Smooth muscle cell (in vitro differentiated cells): Measurements from ENCODE around the gene FCHSD2. TPM values are rescaled to one million over a fixed set of nuclear protein-coding genes. Genes with fewer than 3 reads are reported as not detected.

ENCODE experiments used
- DNase-seq: peaks from one replicate; lab custom pipeline; 2025; ENCODE audit not compliant: unreplicated experiment; lab: John Stamatoyannopoulos, UW
- H2AFZ ChIP-seq: fragments of 200-600 bp; sonication (generic); 2 replicates; pipeline ENCODE4 v1.6.0; 2016; ENCODE audit warnings: antibody characterized with exemption, low read depth, mild to moderate bottlenecking
- H3F3A ChIP-seq: fragments of 200-600 bp; sonication (generic); 2 replicates; pipeline ENCODE4 v1.6.0; 2017; ENCODE audit warnings: antibody characterized with exemption, low read depth
- H3K27ac ChIP-seq: fragments of 200-600 bp; sonication (generic); 2 replicates; pipeline ENCODE4 v1.5.1; 2016; ENCODE audit warnings: low read depth, mild to moderate bottlenecking
- H3K27me3 ChIP-seq: fragments of 200-600 bp; sonication (generic); 2 replicates; pipeline ENCODE4 v1.6.1; 2016; ENCODE audit warnings: low read depth, mild to moderate bottlenecking
- H3K36me3 ChIP-seq: fragments of 200-600 bp; sonication (generic); 2 replicates; pipeline ENCODE4 v1.5.1; 2016; ENCODE audit warnings: low read depth
- H3K4me1 ChIP-seq: fragments of 200-600 bp; sonication (generic); 2 replicates; pipeline ENCODE4 v1.5.1; 2016; ENCODE audit warnings: low read depth
- H3K4me2 ChIP-seq: fragments of 200-600 bp; sonication (generic); 2 replicates; pipeline ENCODE4 v1.6.0; 2016; ENCODE audit warnings: mild to moderate bottlenecking
- H3K4me3 ChIP-seq: fragments of 200-600 bp; sonication (generic); 2 replicates; pipeline ENCODE4 v1.5.1; 2016; ENCODE audit warnings: mild to moderate bottlenecking
- H3K79me2 ChIP-seq: fragments of 200-600 bp; sonication (generic); 2 replicates; pipeline ENCODE4 v1.6.0; 2016; ENCODE audit warnings: low read depth, mild to moderate bottlenecking
- H3K9ac ChIP-seq: fragments of 200-600 bp; sonication (generic); 2 replicates; pipeline ENCODE4 v1.6.0; 2016; ENCODE audit warnings: low read depth
- H3K9me3 ChIP-seq: fragments of 200-600 bp; sonication (generic); replicated peaks from 2 replicates; pipeline ENCODE4 v1.5.1; 2016; ENCODE audit warnings: low read depth
- H4K20me1 ChIP-seq: fragments of 200-600 bp; sonication (generic); 2 replicates; pipeline ENCODE4 v1.6.0; 2016; ENCODE audit warnings: low read depth
- WGBS: methylation state at CpG from one replicate; pipeline ENCODE4 v1.1.7; 2016; ENCODE audit warnings: low lambda C conversion rate; 5-methylcytosine and 5-hydroxymethylcytosine counted together
- polyA plus RNA-seq: library from polyadenylated mRNA; unstranded; fragments of >200 nt; fragmentation: Nextera tagmentation; extraction: Ambion mirVana; gene quantifications from 2 replicates; pipeline ENCODE4 v1.2.1, GENCODE V29; 2016
- total RNA-seq: library from RNA; depleted of rRNA; stranded (reverse); fragments of >200 nt; gene quantifications from 2 replicates; pipeline ENCODE4 v1.2.3, GENCODE V29; 2014
- TF ChIP-seq, protein P1 (sequence below): fragments of 200-600 bp; sonication (generic); IDR thresholded peaks from 2 replicates; pipeline ENCODE4 v1.5.1; 2017; ENCODE audit warnings: borderline replicate concordance, mild to moderate bottlenecking, antibody characterized with exemption; ENCODE audit not compliant: insufficient read depth, poor library complexity, severe bottlenecking

FCHSD2 gene
- total and polyA plus RNA-seq, 2 experiments from 2014 or later: 14.6 to 24.3 TPM

GRCh38 chr11:72875736-72876135, 266.4 kb downstream of the FCHSD2 start:
- Histone ChIP-seq H4K20me1 (no peaks in the 10 kb centered on the region), H3K79me2 (no peaks in the 10 kb centered on the region), H3K4me2 (no peak overlapping the region), H3K4me3 (no peak overlapping the region), H3K27me3 (no peaks in the 10 kb centered on the region), H3K36me3 (no peaks in the 10 kb centered on the region), H3K27ac (no peak overlapping the region), H3F3A (peaks cover 6% of the 10 kb centered on the region), H3K9me3 (no peaks in the 10 kb centered on the region), H3K9ac (no peak overlapping the region), H2AFZ (no peak overlapping the region), H3K4me1 (no peaks in the 10 kb centered on the region)
- TF ChIP-seq, protein P1, sequence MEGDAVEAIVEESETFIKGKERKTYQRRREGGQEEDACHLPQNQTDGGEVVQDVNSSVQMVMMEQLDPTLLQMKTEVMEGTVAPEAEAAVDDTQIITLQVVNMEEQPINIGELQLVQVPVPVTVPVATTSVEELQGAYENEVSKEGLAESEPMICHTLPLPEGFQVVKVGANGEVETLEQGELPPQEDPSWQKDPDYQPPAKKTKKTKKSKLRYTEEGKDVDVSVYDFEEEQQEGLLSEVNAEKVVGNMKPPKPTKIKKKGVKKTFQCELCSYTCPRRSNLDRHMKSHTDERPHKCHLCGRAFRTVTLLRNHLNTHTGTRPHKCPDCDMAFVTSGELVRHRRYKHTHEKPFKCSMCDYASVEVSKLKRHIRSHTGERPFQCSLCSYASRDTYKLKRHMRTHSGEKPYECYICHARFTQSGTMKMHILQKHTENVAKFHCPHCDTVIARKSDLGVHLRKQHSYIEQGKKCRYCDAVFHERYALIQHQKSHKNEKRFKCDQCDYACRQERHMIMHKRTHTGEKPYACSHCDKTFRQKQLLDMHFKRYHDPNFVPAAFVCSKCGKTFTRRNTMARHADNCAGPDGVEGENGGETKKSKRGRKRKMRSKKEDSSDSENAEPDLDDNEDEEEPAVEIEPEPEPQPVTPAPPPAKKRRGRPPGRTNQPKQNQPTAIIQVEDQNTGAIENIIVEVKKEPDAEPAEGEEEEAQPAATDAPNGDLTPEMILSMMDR: no peak
- DNase-seq: no peak
- 92% methylated on average over 1 of the region's 1 CpG for WGBS

DNA sequence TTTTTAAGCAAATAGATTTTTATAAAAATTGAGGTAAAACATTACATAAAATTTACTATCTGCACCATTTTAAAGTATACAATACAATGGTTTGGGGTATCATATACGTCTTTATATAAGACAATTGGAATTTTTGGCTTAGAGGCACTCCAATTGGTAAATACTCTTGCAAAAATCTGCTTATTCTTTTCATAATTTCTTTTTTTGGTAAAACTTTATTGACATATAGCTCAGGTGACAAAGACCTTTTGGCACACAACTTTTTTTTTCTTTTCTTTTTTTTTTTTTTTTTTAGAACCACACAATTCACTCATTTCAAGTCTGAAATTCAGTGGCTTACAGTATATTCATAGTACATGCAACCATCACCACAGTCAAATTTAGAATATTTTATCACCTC, 270.1 kb downstream of the FCHSD2 start:
- Histone ChIP-seq H2AFZ (no peak overlapping the region), H3F3A (peaks cover 6% of the 10 kb centered on the region), H3K27me3 (no peaks in the 10 kb centered on the region), H3K36me3 (no peaks in the 10 kb centered on the region), H3K4me2 (no peak overlapping the region), H3K27ac (peak overlapping the region; percentile 48), H3K4me3 (no peak overlapping the region), H3K79me2 (no peaks in the 10 kb centered on the region), H3K9ac (no peak overlapping the region), H4K20me1 (no peaks in the 10 kb centered on the region), H3K9me3 (no peaks in the 10 kb centered on the region), H3K4me1 (no peaks in the 10 kb centered on the region)
- 100% methylated on average over 1 of the region's 1 CpG for WGBS
- no peak for DNase-seq
- TF ChIP-seq, protein P1: no peak

- H3K27me3 ChIP-seq: no peaks in the 10 kb centered on the region
- TF ChIP-seq, protein P1: no peak
- H3F3A ChIP-seq: peaks cover 6% of the 10 kb centered on the region
- no peaks in the 10 kb centered on the region for H3K4me1 ChIP-seq
- peak overlapping the region; percentile 61 for H3K27ac ChIP-seq
- WGBS: 70% methylated on average over 1 of the region's 1 CpG
- H2AFZ ChIP-seq: no peak overlapping the region
- H3K4me2 ChIP-seq: no peak overlapping the region
- H3K4me3 ChIP-seq: no peak overlapping the region
- no peak for DNase-seq
- no peaks in the 10 kb centered on the region for H4K20me1 ChIP-seq
- no peak overlapping the region for H3K9ac ChIP-seq
- H3K79me2 ChIP-seq: no peaks in the 10 kb centered on the region
- H3K9me3 ChIP-seq: no peaks in the 10 kb centered on the region
- H3K36me3 ChIP-seq: no peaks in the 10 kb centered on the region
These were observed 271.0 kb downstream of the FCHSD2 start for GRCh38 chr11:72871119-72871518.

GRCh38 chr11:72869831-72870230, 272.3 kb downstream of the FCHSD2 start:
- H4K20me1 ChIP-seq: no peaks in the 10 kb centered on the region
- H3K4me3 ChIP-seq: no peak overlapping the region
- no peaks in the 10 kb centered on the region for H3K79me2 ChIP-seq
- no peaks in the 10 kb centered on the region for H3K4me1 ChIP-seq
- DNase-seq: no peak
- no peaks in the 10 kb centered on the region for H3K9me3 ChIP-seq
- TF ChIP-seq, protein P1: no peak
- no peaks in the 10 kb centered on the region for H3K36me3 ChIP-seq
- peak overlapping the region; percentile 61 for H3K27ac ChIP-seq
- peaks cover 12% of the 10 kb centered on the region for H3F3A ChIP-seq
- H3K4me2 ChIP-seq: no peak overlapping the region
- 57% methylated on average over 4 of the region's 4 CpGs for WGBS
- H3K27me3 ChIP-seq: no peaks in the 10 kb centered on the region
- no peak overlapping the region for H2AFZ ChIP-seq
- no peak overlapping the region for H3K9ac ChIP-seq
